ENCODE results near the gene GET3.

Gene GET3

GRCh38 chr19:12705169-12705568 lies 32.1 kb upstream of the GET3 start:
- H2AFZ ChIP-seq (ENCODE audit: low read length): no peak overlapping the region
- H3K9ac ChIP-seq (ENCODE audit: low read depth, low read length, poor library complexity, severe bottlenecking): no peak overlapping the region
- H3K79me2 ChIP-seq (ENCODE audit: insufficient read depth, low read length): no peaks in the 10 kb centered on the region
- H3K4me3 ChIP-seq (ENCODE audit: low read length, poor library complexity, severe bottlenecking): no peak overlapping the region
- no peaks in the 10 kb centered on the region for H4K20me1 ChIP-seq (ENCODE audit: insufficient read depth, low read length, poor library complexity, severe bottlenecking)
- no peaks in the 10 kb centered on the region for H3K4me1 ChIP-seq (ENCODE audit: insufficient read depth, low read length, poor library complexity, severe bottlenecking)
- H3K4me2 ChIP-seq (ENCODE audit: low read depth, low read length, poor library complexity, severe bottlenecking): no peak overlapping the region
- peaks cover 73% of the 10 kb centered on the region; the same call in 1 of the 2 replicates for H3K36me3 ChIP-seq (ENCODE audit: insufficient read depth, low read length)
- no peaks in the 10 kb centered on the region for H3F3A ChIP-seq (ENCODE audit: low read depth)
- no peaks in the 10 kb centered on the region for H3K9me2 ChIP-seq (replicated peaks; ENCODE audit: low read depth, low read length)
- no peaks in the 10 kb centered on the region for H3K27me3 ChIP-seq (ENCODE audit: insufficient read depth, low read length, poor library complexity, severe bottlenecking)
- no peaks in the 10 kb centered on the region for H3K9me3 ChIP-seq (ENCODE audit: insufficient read depth, low read depth, low read length)
- TF ChIP-seq EZH2phosphoT487 (IDR thresholded peaks at IDR 0.05; ENCODE audit: borderline replicate concordance) (no peak), CTCF (conservative IDR thresholded peaks at IDR 0.05; ENCODE audit: low read length) (no peak)

- H3K4me1 ChIP-seq (ENCODE audit: insufficient read depth, low read length, poor library complexity, severe bottlenecking): no peaks in the 10 kb centered on the region
- H3K9me2 ChIP-seq (replicated peaks; ENCODE audit: low read depth, low read length): no peaks in the 10 kb centered on the region
- no peaks in the 10 kb centered on the region for H3K9me3 ChIP-seq (ENCODE audit: insufficient read depth, low read depth, low read length)
- no peak overlapping the region for H3K9ac ChIP-seq (ENCODE audit: low read depth, low read length, poor library complexity, severe bottlenecking)
- H3K79me2 ChIP-seq (ENCODE audit: insufficient read depth, low read length): no peaks in the 10 kb centered on the region
- no peak overlapping the region for H2AFZ ChIP-seq (ENCODE audit: low read length)
- TF ChIP-seq EZH2phosphoT487 (IDR thresholded peaks at IDR 0.05; ENCODE audit: borderline replicate concordance) (no peak), CTCF (conservative IDR thresholded peaks at IDR 0.05; ENCODE audit: low read length) (no peak)
- no peaks in the 10 kb centered on the region for H4K20me1 ChIP-seq (ENCODE audit: insufficient read depth, low read length, poor library complexity, severe bottlenecking)
- H3K27me3 ChIP-seq (ENCODE audit: insufficient read depth, low read length, poor library complexity, severe bottlenecking): no peaks in the 10 kb centered on the region
- H3F3A ChIP-seq (ENCODE audit: low read depth): no peaks in the 10 kb centered on the region
- H3K4me2 ChIP-seq (ENCODE audit: low read depth, low read length, poor library complexity, severe bottlenecking): no peak overlapping the region
- peaks cover 77% of the 10 kb centered on the region; the same call in 1 of the 2 replicates for H3K36me3 ChIP-seq (ENCODE audit: insufficient read depth, low read length)
- H3K4me3 ChIP-seq (ENCODE audit: low read length, poor library complexity, severe bottlenecking): no peak overlapping the region
These were observed 31.5 kb upstream of the GET3 start for GRCh38 chr19:12705654-12706331.

GRCh38 chr19:12706332-12706718 lies 31.0 kb upstream of the GET3 start:
- no peak overlapping the region for H3K4me3 ChIP-seq (ENCODE audit: low read length, poor library complexity, severe bottlenecking)
- no peaks in the 10 kb centered on the region for H3F3A ChIP-seq (ENCODE audit: low read depth)
- no peaks in the 10 kb centered on the region for H4K20me1 ChIP-seq (ENCODE audit: insufficient read depth, low read length, poor library complexity, severe bottlenecking)
- no peaks in the 10 kb centered on the region for H3K9me3 ChIP-seq (ENCODE audit: insufficient read depth, low read depth, low read length)
- H3K4me2 ChIP-seq (ENCODE audit: low read depth, low read length, poor library complexity, severe bottlenecking): no peak overlapping the region
- peaks cover 75% of the 10 kb centered on the region; the same call in 1 of the 2 replicates for H3K36me3 ChIP-seq (ENCODE audit: insufficient read depth, low read length)
- H3K27me3 ChIP-seq (ENCODE audit: insufficient read depth, low read length, poor library complexity, severe bottlenecking): no peaks in the 10 kb centered on the region
- no peaks in the 10 kb centered on the region for H3K4me1 ChIP-seq (ENCODE audit: insufficient read depth, low read length, poor library complexity, severe bottlenecking)
- no peak overlapping the region for H2AFZ ChIP-seq (ENCODE audit: low read length)
- no peak overlapping the region for H3K9ac ChIP-seq (ENCODE audit: low read depth, low read length, poor library complexity, severe bottlenecking)
- H3K79me2 ChIP-seq (ENCODE audit: insufficient read depth, low read length): no peaks in the 10 kb centered on the region
- TF ChIP-seq EZH2phosphoT487 (IDR thresholded peaks at IDR 0.05; ENCODE audit: borderline replicate concordance) (no peak), CTCF (conservative IDR thresholded peaks at IDR 0.05; ENCODE audit: low read length) (no peak)
- no peaks in the 10 kb centered on the region for H3K9me2 ChIP-seq (replicated peaks; ENCODE audit: low read depth, low read length)

Data from Loucy (cell line).